ENCODE measurements around the gene NTN1.

The NTN1 gene

DNA sequence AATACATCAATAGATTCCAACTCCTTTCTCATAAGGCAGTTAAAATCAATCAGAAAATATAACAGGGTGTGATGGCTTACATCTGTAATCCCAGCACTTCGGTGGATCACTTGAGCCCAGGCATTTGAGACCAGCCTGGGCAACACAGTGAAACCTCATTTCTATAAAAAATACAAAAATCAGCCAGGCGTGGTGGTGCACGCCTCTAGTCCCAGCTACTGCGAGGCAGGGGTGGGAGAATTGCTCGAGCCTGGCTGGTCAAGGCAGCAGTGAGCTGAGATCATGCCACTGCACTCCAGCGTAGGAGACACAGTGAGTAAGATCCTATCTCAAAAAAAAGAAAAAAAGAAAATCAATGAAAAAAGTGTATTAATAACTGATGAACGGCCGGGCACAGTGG is 258.6 kb downstream of the NTN1 start:
- H3K79me2 ChIP-seq (ENCODE audit: insufficient read depth, low read depth): no peaks in the 10 kb centered on the region
- no peak overlapping the region for H3K4me3 ChIP-seq (IDR thresholded peaks at IDR 0.05; ENCODE audit: insufficient read depth, low read depth, low read length)
- no peak overlapping the region for H3K27ac ChIP-seq

DNA sequence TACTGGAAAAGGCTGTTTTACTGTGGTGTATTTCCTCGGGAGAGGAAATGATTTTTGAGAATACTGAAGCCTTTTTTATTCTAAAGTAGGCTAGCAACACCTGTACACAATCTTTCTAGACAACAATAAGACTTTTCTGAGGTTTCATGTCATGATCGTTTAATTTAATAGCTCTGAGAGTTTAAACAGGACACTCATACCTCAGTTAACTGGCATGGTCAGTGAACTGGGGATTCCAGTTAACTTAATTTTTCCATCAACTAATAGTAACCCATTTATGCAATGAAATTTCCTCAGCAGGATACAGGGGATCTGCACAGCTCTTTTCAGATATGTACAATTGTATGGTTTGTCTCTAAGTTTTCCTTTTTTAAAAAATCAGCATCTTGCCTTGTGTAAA is 262.6 kb downstream of the NTN1 start:
- H3K79me2 ChIP-seq (ENCODE audit: insufficient read depth, low read depth): no peaks in the 10 kb centered on the region
- no peak overlapping the region for H3K4me2 ChIP-seq
- H2AFZ ChIP-seq (ENCODE audit: low read depth): no peak overlapping the region
- no peaks in the 10 kb centered on the region for H3K36me3 ChIP-seq (ENCODE audit: insufficient read depth)
- H3K27me3 ChIP-seq (ENCODE audit: insufficient read depth, low read depth): no peaks in the 10 kb centered on the region
- H3K27ac ChIP-seq: no peak overlapping the region
- H3K4me1 ChIP-seq (ENCODE audit: low read depth, poor library complexity, severe bottlenecking): no peaks in the 10 kb centered on the region
- TF ChIP-seq, protein P1, sequence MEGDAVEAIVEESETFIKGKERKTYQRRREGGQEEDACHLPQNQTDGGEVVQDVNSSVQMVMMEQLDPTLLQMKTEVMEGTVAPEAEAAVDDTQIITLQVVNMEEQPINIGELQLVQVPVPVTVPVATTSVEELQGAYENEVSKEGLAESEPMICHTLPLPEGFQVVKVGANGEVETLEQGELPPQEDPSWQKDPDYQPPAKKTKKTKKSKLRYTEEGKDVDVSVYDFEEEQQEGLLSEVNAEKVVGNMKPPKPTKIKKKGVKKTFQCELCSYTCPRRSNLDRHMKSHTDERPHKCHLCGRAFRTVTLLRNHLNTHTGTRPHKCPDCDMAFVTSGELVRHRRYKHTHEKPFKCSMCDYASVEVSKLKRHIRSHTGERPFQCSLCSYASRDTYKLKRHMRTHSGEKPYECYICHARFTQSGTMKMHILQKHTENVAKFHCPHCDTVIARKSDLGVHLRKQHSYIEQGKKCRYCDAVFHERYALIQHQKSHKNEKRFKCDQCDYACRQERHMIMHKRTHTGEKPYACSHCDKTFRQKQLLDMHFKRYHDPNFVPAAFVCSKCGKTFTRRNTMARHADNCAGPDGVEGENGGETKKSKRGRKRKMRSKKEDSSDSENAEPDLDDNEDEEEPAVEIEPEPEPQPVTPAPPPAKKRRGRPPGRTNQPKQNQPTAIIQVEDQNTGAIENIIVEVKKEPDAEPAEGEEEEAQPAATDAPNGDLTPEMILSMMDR (conservative IDR thresholded peaks at IDR 0.05; ENCODE audit: low read depth, low read length): no peak
- H3K9ac ChIP-seq: no peak overlapping the region
- no peaks in the 10 kb centered on the region for H4K20me1 ChIP-seq (ENCODE audit: insufficient read depth)
- no peak overlapping the region for H3K4me3 ChIP-seq (IDR thresholded peaks at IDR 0.05; ENCODE audit: insufficient read depth, low read depth, low read length)

More for the DNA sequence above, 258.6 kb downstream of the NTN1 start:
- Histone ChIP-seq H3K4me2 (no peak overlapping the region), H2AFZ (ENCODE audit: low read depth) (no peak overlapping the region), H3K9ac (no peak overlapping the region), H4K20me1 (ENCODE audit: insufficient read depth) (no peaks in the 10 kb centered on the region), H3K27me3 (ENCODE audit: insufficient read depth, low read depth) (no peaks in the 10 kb centered on the region), H3K36me3 (ENCODE audit: insufficient read depth) (no peaks in the 10 kb centered on the region), H3K4me1 (ENCODE audit: low read depth, poor library complexity, severe bottlenecking) (no peaks in the 10 kb centered on the region)
- TF ChIP-seq, protein P1 (conservative IDR thresholded peaks at IDR 0.05; ENCODE audit: low read depth, low read length): no peak

DNA sequence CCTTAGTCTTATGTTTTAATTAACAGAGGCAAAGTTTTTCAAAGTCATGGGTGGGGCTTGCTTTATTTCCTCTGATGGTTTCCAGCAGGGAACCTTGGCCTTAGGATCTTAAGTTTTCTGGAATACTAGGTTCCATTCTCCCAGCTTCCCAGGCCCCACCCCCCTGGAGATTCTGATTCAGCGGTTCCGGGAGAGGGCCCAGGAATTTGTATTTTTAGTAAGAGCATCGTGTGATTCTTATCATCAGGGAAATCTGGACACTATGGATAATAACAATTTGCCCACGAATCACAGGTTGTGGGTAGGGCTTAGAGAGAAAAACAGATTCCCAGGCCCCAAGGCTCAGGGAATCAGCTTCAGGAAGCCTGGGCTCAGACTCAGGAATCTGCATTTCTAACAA is 263.6 kb downstream of the NTN1 start:
- H3K4me3 ChIP-seq (IDR thresholded peaks at IDR 0.05; ENCODE audit: insufficient read depth, low read depth, low read length): no peak overlapping the region
- no peak overlapping the region for H3K9ac ChIP-seq
- no peaks in the 10 kb centered on the region for H3K4me1 ChIP-seq (ENCODE audit: low read depth, poor library complexity, severe bottlenecking)
- no peaks in the 10 kb centered on the region for H3K27me3 ChIP-seq (ENCODE audit: insufficient read depth, low read depth)
- H3K79me2 ChIP-seq (ENCODE audit: insufficient read depth, low read depth): no peaks in the 10 kb centered on the region
- H3K36me3 ChIP-seq (ENCODE audit: insufficient read depth): no peaks in the 10 kb centered on the region
- H4K20me1 ChIP-seq (ENCODE audit: insufficient read depth): no peaks in the 10 kb centered on the region
- H2AFZ ChIP-seq (ENCODE audit: low read depth): no peak overlapping the region
- H3K27ac ChIP-seq: no peak overlapping the region
- TF ChIP-seq, protein P1 (conservative IDR thresholded peaks at IDR 0.05; ENCODE audit: low read depth, low read length): no peak
- H3K4me2 ChIP-seq: no peak overlapping the region

DNA sequence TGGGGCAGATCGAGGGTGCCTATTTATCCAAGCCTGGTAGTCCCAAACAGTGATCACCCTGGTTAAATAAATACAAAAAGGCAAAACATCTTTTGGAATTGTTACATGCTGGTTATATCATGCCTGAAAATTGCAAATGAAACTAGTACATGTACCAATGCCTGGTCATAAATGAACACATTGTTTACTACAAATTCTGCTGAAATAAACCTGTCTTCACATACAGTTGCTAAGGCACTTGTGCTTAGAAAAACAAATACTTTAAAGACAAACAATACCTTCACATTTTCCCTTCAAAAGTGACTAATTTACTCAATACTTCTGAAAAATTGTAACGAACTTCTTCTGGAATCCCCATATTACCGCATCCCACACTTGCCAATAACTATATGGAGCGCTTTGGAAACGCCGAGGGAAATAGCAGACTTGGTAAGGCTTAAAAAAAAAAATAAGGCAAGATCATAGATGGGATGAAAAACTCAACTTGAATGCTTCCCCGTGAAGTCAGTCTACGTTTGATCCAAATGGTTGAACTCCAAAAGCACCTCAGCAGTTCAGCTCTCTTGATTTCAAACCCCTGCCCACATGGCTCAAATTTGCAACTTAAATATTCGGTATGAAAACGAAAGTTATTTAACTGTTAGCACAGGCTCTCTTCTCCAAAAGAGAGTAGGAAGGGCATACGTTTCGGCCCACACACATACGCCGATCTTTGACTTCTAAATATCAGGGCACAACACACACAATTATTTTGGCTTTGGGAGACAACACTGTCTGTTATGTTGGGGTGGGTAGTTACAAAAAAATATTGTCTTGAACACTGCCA is 264.5 kb downstream of the NTN1 start:
- Histone ChIP-seq H3K9ac (no peak overlapping the region), H3K4me2 (no peak overlapping the region), H3K4me3 (IDR thresholded peaks at IDR 0.05; ENCODE audit: insufficient read depth, low read depth, low read length) (no peak overlapping the region), H3K4me1 (ENCODE audit: low read depth, poor library complexity, severe bottlenecking) (no peaks in the 10 kb centered on the region), H3K36me3 (ENCODE audit: insufficient read depth) (no peaks in the 10 kb centered on the region), H4K20me1 (ENCODE audit: insufficient read depth) (no peaks in the 10 kb centered on the region), H3K79me2 (ENCODE audit: insufficient read depth, low read depth) (no peaks in the 10 kb centered on the region), H3K27ac (no peak overlapping the region), H3K27me3 (ENCODE audit: insufficient read depth, low read depth) (no peaks in the 10 kb centered on the region), H2AFZ (ENCODE audit: low read depth) (no peak overlapping the region)
- TF ChIP-seq, protein P1 (conservative IDR thresholded peaks at IDR 0.05; ENCODE audit: low read depth, low read length): no peak

All from KMS-11 (cell line).